GM12875 (cell line): ENCODE results near the gene PP2D1.
"Not testable (repeated sequence)": the region's sequence is repeated elsewhere in the genome, so short reads cannot be mapped to it uniquely, and the experiment has no call there.

ENCODE experiments used
- H3K4me3 ChIP-seq: one replicate; pipeline ENCODE4 v1.5.1; 2011; ENCODE audit warnings: low read depth, low read length, control low read depth
- CTCF ChIP-seq: IDR thresholded peaks from 2 replicates; pipeline ENCODE4 v1.5.1; 2011; ENCODE audit warnings: low read depth, mild to moderate bottlenecking, control low read depth, inconsistent platforms, low read length, moderate library complexity, borderline replicate concordance; ENCODE audit not compliant: insufficient read depth

Gene PP2D1

GRCh38 chr3:19967208-19967607, 44.9 kb downstream of the PP2D1 start:
- H3K4me3 ChIP-seq: no peak overlapping the region
- TF ChIP-seq CTCF: no peak

GRCh38 chr3:19961960-19962359, 50.1 kb downstream of the PP2D1 start:
- no peak overlapping the region for H3K4me3 ChIP-seq
- TF ChIP-seq CTCF: no peak

- no peak for TF ChIP-seq CTCF
- H3K4me3 ChIP-seq: no peak overlapping the region
These were observed 51.4 kb downstream of the PP2D1 start for GRCh38 chr3:19960696-19961095.

- no peak for TF ChIP-seq CTCF
- H3K4me3 ChIP-seq: no peak overlapping the region
These were observed 52.6 kb downstream of the PP2D1 start for GRCh38 chr3:19959505-19959904.

GRCh38 chr3:19957354-19957753, 54.7 kb downstream of the PP2D1 start:
- H3K4me3 ChIP-seq: not testable (repeated sequence)

GRCh38 chr3:19954676-19955075, 57.4 kb downstream of the PP2D1 start:
- H3K4me3 ChIP-seq: no peak overlapping the region
- TF ChIP-seq CTCF: no peak

- no peak for TF ChIP-seq CTCF
- no peak overlapping the region for H3K4me3 ChIP-seq
These were observed 61.7 kb downstream of the PP2D1 start for GRCh38 chr3:19950316-19950715.

- peak overlapping the region; percentile 95 for H3K4me3 ChIP-seq
- TF ChIP-seq CTCF: no peak
These were observed 63.9 kb downstream of the PP2D1 start for GRCh38 chr3:19948226-19948591.
